ENCODE measurements around the gene ECI1. TPM values are rescaled to one million over a fixed set of nuclear protein-coding genes. Genes with fewer than 3 reads are reported as not detected.
A peak's percentile ranks its signal among the peaks of the same experiment; 100 is the strongest.
"Not testable (repeated sequence)": the region's sequence is repeated elsewhere in the genome, so short reads cannot be mapped to it uniquely, and the experiment has no call there.

Gene ECI1
- total RNA-seq, 2 donors from 2014 or later: 36.7 to 50.6 TPM

GRCh38 chr16:2273484-2273883 lies 22.1 kb upstream of the ECI1 start:
- Mint-ChIP-seq H3K4me3 (no peak overlapping the region), H3K9me3 (no peaks in the 10 kb centered on the region), H3K4me1 (peaks cover 6% of the 10 kb centered on the region), H3K27me3 (no peaks in the 10 kb centered on the region), H3K36me3 (ENCODE audit: low read depth) (no peaks in the 10 kb centered on the region), H3K27ac (no peak overlapping the region)
- no peak for ATAC-seq (replicated peaks)

GRCh38 chr16:2271848-2272461 lies 20.6 kb upstream of the ECI1 start:
- Mint-ChIP-seq H3K27me3 (no peaks in the 10 kb centered on the region), H3K36me3 (ENCODE audit: low read depth) (peaks cover 10% of the 10 kb centered on the region), H3K4me3 (no peak overlapping the region)

GRCh38 chr16:2270588-2271470 lies 19.4 kb upstream of the ECI1 start:
- H3K4me3 Mint-ChIP-seq: no peak overlapping the region
- ATAC-seq (replicated peaks): no peak
- H3K9me3 Mint-ChIP-seq: no peaks in the 10 kb centered on the region
- peaks cover 6% of the 10 kb centered on the region for H3K4me1 Mint-ChIP-seq
- peaks cover 21% of the 10 kb centered on the region for H3K36me3 Mint-ChIP-seq (ENCODE audit: low read depth)
- H3K27ac Mint-ChIP-seq: no peak overlapping the region
- H3K27me3 Mint-ChIP-seq: no peaks in the 10 kb centered on the region

More at GRCh38 chr16:2271848-2272461, 20.6 kb upstream of the ECI1 start:
- Mint-ChIP-seq H3K9me3 (no peaks in the 10 kb centered on the region), H3K4me1 (peaks cover 6% of the 10 kb centered on the region), H3K27ac (no peak overlapping the region)
- no peak for ATAC-seq (replicated peaks)

GRCh38 chr16:2270070-2270462 lies 18.7 kb upstream of the ECI1 start:
- Mint-ChIP-seq H3K4me1 (peaks cover 7% of the 10 kb centered on the region), H3K36me3 (ENCODE audit: low read depth) (peaks cover 29% of the 10 kb centered on the region), H3K27me3 (no peaks in the 10 kb centered on the region), H3K27ac (no peak overlapping the region), H3K9me3 (no peaks in the 10 kb centered on the region), H3K4me3 (peak overlapping the region; percentile 88)
- ATAC-seq (replicated peaks): no peak

GRCh38 chr16:2267913-2268666 lies 16.7 kb upstream of the ECI1 start, which contains the start of gene RNPS1:
Gene RNPS1 (minus strand): TSS chr16:2268126. CDS start chr16:2264643, 3,483 bp downstream.
- Mint-ChIP-seq H3K27me3 (no peaks in the 10 kb centered on the region), H3K4me1 (peaks cover 14% of the 10 kb centered on the region), H3K4me3 (peak within 1 kb of the TSS; percentile 88), H3K9me3 (no peaks in the 10 kb centered on the region), H3K36me3 (ENCODE audit: low read depth) (peaks cover 49% of the 10 kb centered on the region), H3K27ac (peak within 1 kb of the TSS; percentile 96)
- ATAC-seq (replicated peaks): peak; percentile 93

GRCh38 chr16:2267505-2267912 lies 16.1 kb upstream of the ECI1 start:
- Mint-ChIP-seq H3K4me3 (peak overlapping the region; percentile 88), H3K36me3 (ENCODE audit: low read depth) (peaks cover 54% of the 10 kb centered on the region), H3K4me1 (peaks cover 14% of the 10 kb centered on the region), H3K27ac (peak overlapping the region; percentile 96)
- H3K27me3 Mint-ChIP-seq, H3K9me3 Mint-ChIP-seq: not testable (repeated sequence)
- peak; percentile 77 for ATAC-seq (replicated peaks)

- H3K27me3 Mint-ChIP-seq; H3K9me3 Mint-ChIP-seq; ATAC-seq (replicated peaks): not testable (repeated sequence)
- Mint-ChIP-seq H3K4me3 (peak overlapping the region; percentile 88), H3K27ac (peak overlapping the region; percentile 96), H3K4me1 (peaks cover 14% of the 10 kb centered on the region), H3K36me3 (ENCODE audit: low read depth) (peaks cover 61% of the 10 kb centered on the region)
Observed at GRCh38 chr16:2266887-2267286, 15.5 kb upstream of the ECI1 start.

GRCh38 chr16:2263026-2263425 lies 11.6 kb upstream of the ECI1 start:
- not testable (repeated sequence) for H3K4me3 Mint-ChIP-seq; H3K4me1 Mint-ChIP-seq; ATAC-seq (replicated peaks); H3K9me3 Mint-ChIP-seq; H3K27me3 Mint-ChIP-seq; H3K27ac Mint-ChIP-seq
- peaks cover 97% of the 10 kb centered on the region for H3K36me3 Mint-ChIP-seq (ENCODE audit: low read depth)

- Mint-ChIP-seq H3K27ac (no peak overlapping the region), H3K4me1 (peaks cover 9% of the 10 kb centered on the region), H3K9me3 (no peaks in the 10 kb centered on the region), H3K27me3 (no peaks in the 10 kb centered on the region), H3K4me3 (no peak overlapping the region), H3K36me3 (ENCODE audit: low read depth) (peaks cover 100% of the 10 kb centered on the region)
- ATAC-seq (replicated peaks): no peak
Observed at GRCh38 chr16:2260250-2260649, 8.9 kb upstream of the ECI1 start.

GRCh38 chr16:2258530-2258929 lies 7.1 kb upstream of the ECI1 start:
- not testable (repeated sequence) for ATAC-seq (replicated peaks); H3K27ac Mint-ChIP-seq; H3K27me3 Mint-ChIP-seq; H3K4me3 Mint-ChIP-seq; H3K4me1 Mint-ChIP-seq; H3K9me3 Mint-ChIP-seq
- H3K36me3 Mint-ChIP-seq (ENCODE audit: low read depth): peaks cover 100% of the 10 kb centered on the region

GRCh38 chr16:2257726-2258125 lies 6.3 kb upstream of the ECI1 start:
- Mint-ChIP-seq H3K4me1 (no peaks in the 10 kb centered on the region), H3K4me3 (no peak overlapping the region), H3K27ac (no peak overlapping the region), H3K27me3 (no peaks in the 10 kb centered on the region), H3K36me3 (ENCODE audit: low read depth) (peaks cover 100% of the 10 kb centered on the region), H3K9me3 (no peaks in the 10 kb centered on the region)
- no peak for ATAC-seq (replicated peaks)

GRCh38 chr16:2256531-2257140 lies 5.2 kb upstream of the ECI1 start:
- Mint-ChIP-seq H3K4me1 (no peaks in the 10 kb centered on the region), H3K36me3 (ENCODE audit: low read depth) (peaks cover 90% of the 10 kb centered on the region), H3K9me3 (no peaks in the 10 kb centered on the region), H3K27me3 (no peaks in the 10 kb centered on the region), H3K4me3 (no peak overlapping the region), H3K27ac (no peak overlapping the region)
- ATAC-seq (replicated peaks): no peak

GRCh38 chr16:2253293-2253692 lies 1.9 kb upstream of the ECI1 start:
- Mint-ChIP-seq H3K36me3 (ENCODE audit: low read depth) (peaks cover 67% of the 10 kb centered on the region), H3K27me3 (no peaks in the 10 kb centered on the region), H3K4me1 (no peaks in the 10 kb centered on the region), H3K27ac (peak overlapping the region; percentile 50), H3K4me3 (no peak overlapping the region), H3K9me3 (no peaks in the 10 kb centered on the region)
- ATAC-seq (replicated peaks): no peak

- H3K36me3 Mint-ChIP-seq (ENCODE audit: low read depth): peaks cover 67% of the 10 kb centered on the region
- no peaks in the 10 kb centered on the region for H3K27me3 Mint-ChIP-seq
- H3K4me1 Mint-ChIP-seq: no peaks in the 10 kb centered on the region
- no peaks in the 10 kb centered on the region for H3K9me3 Mint-ChIP-seq
- H3K27ac Mint-ChIP-seq: peak overlapping the region; percentile 50
- no peak overlapping the region for H3K4me3 Mint-ChIP-seq
- no peak for ATAC-seq (replicated peaks)
Observed at GRCh38 chr16:2252806-2253148, 1.4 kb upstream of the ECI1 start.

Measured in activated T-helper 17 cell treated with anti-CD3 and anti-CD28 coated beads, Interleukin-2, amount 50 U/mL, for 72 hours (primary cell).